A549 (cell line): Measurements from ENCODE around the gene SPSB1. TPM values are rescaled to one million over a fixed set of nuclear protein-coding genes. Genes with fewer than 3 reads are reported as not detected.

Experiments used
- ATAC-seq, 2 experiments: fragments of 200-7000 bp in 1 of 2; fragments of >200 bp in 1 of 2; cut with Nextera tagmentation in 1 of 2; cut with Tn5 transposase in 1 of 2; 3 replicates each; pipeline versions ENCODE4 v1.8.0 to v1.9.1; 2018 to 2020; ENCODE audit warnings: mild to moderate bottlenecking in 1 of 2, moderate library complexity in 1 of 2
- CTCF ChIA-PET: fragments of 300-600 bp; sonication (Branson Sonifier 250); formaldehyde crosslinking; extraction: SDS; loops from one replicate; lab custom pipeline; 2021; ENCODE audit warnings: antibody characterized with exemption, inconsistent platforms; lab: Yijun Ruan, JAX
- POLR2A ChIA-PET: fragments of 350-600 bp; formaldehyde crosslinking; extraction: SDS; loops from one replicate; lab custom pipeline; 2021; ENCODE audit warnings: antibody characterized with exemption, inconsistent platforms; lab: Yijun Ruan, JAX
- DNase-seq, 2 experiments: peaks; one replicate each; pipeline versions ENCODE4 v3.0.0 to v3.0.0-alpha.2; 2011 to 2016; ENCODE audit warnings: low read depth in 1 of 2, low spot score in 1 of 2
- FAIRE-seq: peaks from 2 replicates; lab custom pipeline; 2011; peaks lifted over from hg19 to GRCh38; lab: Jason Lieb, UNC
- H3K27ac ChIP-seq, 2 experiments: fragments of >200 bp; sonication (Bioruptor Twin); formaldehyde crosslinking; 3 replicates each; pipeline ENCODE4 v1.5.1; 2016 to 2017
- H3K4me1 ChIP-seq: fragments of >200 bp; sonication (Bioruptor Twin); formaldehyde crosslinking; 3 replicates; pipeline ENCODE4 v1.6.1; 2016
- H3K4me2 ChIP-seq: fragments of >200 bp; sonication (Bioruptor Twin); formaldehyde crosslinking; 3 replicates; pipeline ENCODE4 v1.6.1; 2016
- H3K4me3 ChIP-seq: fragments of >200 bp; sonication (Bioruptor Twin); formaldehyde crosslinking; 3 replicates; pipeline ENCODE4 v1.5.1; 2016
- H3K9me3 ChIP-seq: fragments of >200 bp; sonication (Bioruptor Twin); formaldehyde crosslinking; 3 replicates; pipeline ENCODE4 v1.6.1; 2016
- CBX2 ChIP-seq: fragments of 200-600 bp; sonication (generic); IDR thresholded peaks from 2 replicates; pipeline ENCODE4 v1.6.1; 2016; ENCODE audit warnings: low read depth, mild to moderate bottlenecking, borderline replicate concordance
- CEBPB ChIP-seq, 2 experiments: fragments of >200 bp in 1 of 2; sonication (Bioruptor Twin) in 1 of 2; formaldehyde crosslinking in 1 of 2; IDR thresholded peaks; 2 replicates each; pipeline ENCODE4 v1.6.1; 2012 to 2016
- EHF ChIP-seq: fragments of 250-450 bp; sonication (Bioruptor Pico); IDR thresholded peaks from 2 replicates; pipeline ENCODE4 v1.5.0; 2020; ENCODE audit warnings: mild to moderate bottlenecking
- GATA3 ChIP-seq: IDR thresholded peaks from 2 replicates; pipeline ENCODE4 v1.6.1; 2012; ENCODE audit warnings: borderline replicate concordance
- HOXB13 ChIP-seq: fragments of 250-450 bp; sonication (Bioruptor Pico); IDR thresholded peaks from 2 replicates; pipeline ENCODE4 v1.5.0; 2020; ENCODE audit warnings: low read depth, mild to moderate bottlenecking, moderate library complexity
- JUN ChIP-seq, 2 experiments: fragments of >200 bp; sonication (Bioruptor Twin); formaldehyde crosslinking; IDR thresholded peaks; 2 replicates in 1 of 2; 3 replicates in 1 of 2; pipeline ENCODE4 v1.6.1; 2016 to 2017
- KDM5A ChIP-seq: fragments of 200-600 bp; sonication (generic); IDR thresholded peaks from 2 replicates; pipeline ENCODE4 v1.6.1; 2016; ENCODE audit warnings: antibody characterized with exemption, mild to moderate bottlenecking
- MAFK ChIP-seq: fragments of 450-650 bp; IDR thresholded peaks from 2 replicates; pipeline ENCODE4 v1.6.1; 2014; ENCODE audit not compliant: partially characterized antibody
- POLR2AphosphoS2 ChIP-seq: conservative IDR thresholded peaks from 2 replicates; pipeline ENCODE4 v1.6.1; 2012; ENCODE audit warnings: low read length, improper control_type of control experiment, inconsistent platforms
- RAD21 ChIP-seq, 2 experiments: fragments of >200 bp in 1 of 2; sonication (Bioruptor Twin) in 1 of 2; formaldehyde crosslinking in 1 of 2; IDR thresholded peaks in 1 of 2; conservative IDR thresholded peaks in 1 of 2; 2 replicates in 1 of 2; 3 replicates in 1 of 2; pipeline ENCODE4 v1.6.1; 2012 to 2018; ENCODE audit warnings: inconsistent platforms in 1 of 2
- SREBF2 ChIP-seq: fragments of 450-650 bp; IDR thresholded peaks from 2 replicates; pipeline ENCODE4 v1.6.1; 2014; ENCODE audit warnings: mild to moderate bottlenecking, moderate library complexity
- TFCP2L1 ChIP-seq: fragments of 250-450 bp; sonication (Bioruptor Pico); IDR thresholded peaks from 2 replicates; pipeline ENCODE4 v1.5.0; 2021; ENCODE audit warnings: mild to moderate bottlenecking
- ZC3H11A ChIP-seq: fragments of 450-650 bp; IDR thresholded peaks from 2 replicates; pipeline ENCODE4 v1.6.1; 2014; ENCODE audit warnings: antibody characterized with exemption, mild to moderate bottlenecking
- ZSCAN20 ChIP-seq: fragments of 250-450 bp; sonication (Bioruptor Pico); IDR thresholded peaks from 2 replicates; pipeline ENCODE4 v1.8.0; 2022; ENCODE audit warnings: mild to moderate bottlenecking, moderate library complexity
- WGBS: methylation state at CpG from one replicate; pipeline ENCODE4 v1.1.6; 2017; ENCODE audit errors: missing lambda C conversion rate; 5-methylcytosine and 5-hydroxymethylcytosine counted together
- polyA plus RNA-seq, 4 experiments: library from polyadenylated mRNA; depleted of rRNA in 3 of 4; stranded (reverse); fragments of >200 nt; fragmentation: RNase III in 1 of 4; extraction: RNeasy Plus Mini Kit Qiagen cat#74134 plus additional on column Dnase treatment in 1 of 4; gene quantifications; 2 replicates in 3 of 4; 3 replicates in 1 of 4; pipeline ENCODE4 v1.2.3, GENCODE V29; 2011 to 2017
- TF ChIP-seq, protein P1 (sequence below): fragments of 450-650 bp; IDR thresholded peaks from 2 replicates; pipeline ENCODE4 v1.6.1; 2014; ENCODE audit warnings: antibody characterized with exemption
- TF ChIP-seq, protein P2 (sequence below): fragments of >200 bp; sonication (Bioruptor Twin); formaldehyde crosslinking; IDR thresholded peaks from 2 replicates; pipeline ENCODE4 v1.6.1; 2016
- TF ChIP-seq, protein P3 (sequence below): IDR thresholded peaks from 2 replicates; pipeline ENCODE4 v1.6.1; 2012
- TF ChIP-seq, protein P4 (sequence below): IDR thresholded peaks from 2 replicates; pipeline ENCODE4 v1.6.1; 2012; ENCODE audit warnings: low read depth, borderline replicate concordance

The SPSB1 gene
- polyA plus RNA-seq, 2 of the 4 experiments (the other 2 are of a cell fraction): 22.3 to 23.7 TPM

DNA sequence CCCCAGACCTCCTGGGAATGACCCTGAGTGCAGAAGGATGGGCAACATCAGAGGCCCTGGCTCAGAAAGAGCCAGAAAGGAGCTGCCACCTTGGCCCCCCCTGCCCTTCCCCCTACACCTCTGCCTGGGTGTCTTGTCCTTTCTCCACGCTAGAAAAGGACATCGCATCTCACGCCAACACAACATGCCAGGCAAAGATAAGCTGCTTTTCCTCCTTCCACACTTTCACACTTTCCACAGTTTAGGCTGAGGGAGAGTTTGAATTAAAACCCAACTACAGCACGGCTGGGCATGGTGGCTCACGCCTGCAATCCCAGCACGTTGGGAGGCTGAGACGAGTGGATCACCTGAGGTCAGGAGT is 109.5 kb downstream of the SPSB1 start:
- H3K4me2 ChIP-seq: peak overlapping the region; percentile 48
- FAIRE-seq (no peak), ATAC-seq (no peak), DNase-seq (no peak)
- WGBS: 92% methylated on average over 7 of the region's 7 CpGs
- H3K27ac ChIP-seq: peak overlapping the region; percentile 71 to 93
- H3K9me3 ChIP-seq: no peaks in the 10 kb centered on the region
- peaks cover 46% of the 10 kb centered on the region for H3K4me1 ChIP-seq
- CTCF ChIA-PET: interaction anchor here (0.9 kb wide), 1 partner anchor 135 kb away, joined by 3 read pairs; no protein-coding TSS in a partner anchor
- H3K4me3 ChIP-seq: no peak overlapping the region
- POLR2A ChIA-PET: interaction anchor here (1.7 kb wide), 1 partner anchor 11 kb away, joined by 6 read pairs; no protein-coding TSS in a partner anchor
- no peak for TF ChIP-seq ZC3H11A
- no peak for TF ChIP-seq SREBF2
- no peak for TF ChIP-seq HOXB13
- no peak for TF ChIP-seq CBX2
- TF ChIP-seq RAD21 (conservative IDR thresholded peaks at IDR 0.05 in 1 of 2, IDR thresholded peaks at IDR 0.05 in 1 of 2): no peak
- TF ChIP-seq, protein P1, sequence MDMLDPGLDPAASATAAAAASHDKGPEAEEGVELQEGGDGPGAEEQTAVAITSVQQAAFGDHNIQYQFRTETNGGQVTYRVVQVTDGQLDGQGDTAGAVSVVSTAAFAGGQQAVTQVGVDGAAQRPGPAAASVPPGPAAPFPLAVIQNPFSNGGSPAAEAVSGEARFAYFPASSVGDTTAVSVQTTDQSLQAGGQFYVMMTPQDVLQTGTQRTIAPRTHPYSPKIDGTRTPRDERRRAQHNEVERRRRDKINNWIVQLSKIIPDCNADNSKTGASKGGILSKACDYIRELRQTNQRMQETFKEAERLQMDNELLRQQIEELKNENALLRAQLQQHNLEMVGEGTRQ: no peak
- TF ChIP-seq GATA3: no peak
- TF ChIP-seq KDM5A: no peak
- TF ChIP-seq CEBPB (IDR thresholded peaks at IDR 0.05): no peak
- TF ChIP-seq, protein P2, sequence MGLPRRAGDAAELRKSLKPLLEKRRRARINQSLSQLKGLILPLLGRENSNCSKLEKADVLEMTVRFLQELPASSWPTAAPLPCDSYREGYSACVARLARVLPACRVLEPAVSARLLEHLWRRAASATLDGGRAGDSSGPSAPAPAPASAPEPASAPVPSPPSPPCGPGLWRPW: no peak
- TF ChIP-seq TFCP2L1: no peak
- TF ChIP-seq POLR2AphosphoS2: no peak

DNA sequence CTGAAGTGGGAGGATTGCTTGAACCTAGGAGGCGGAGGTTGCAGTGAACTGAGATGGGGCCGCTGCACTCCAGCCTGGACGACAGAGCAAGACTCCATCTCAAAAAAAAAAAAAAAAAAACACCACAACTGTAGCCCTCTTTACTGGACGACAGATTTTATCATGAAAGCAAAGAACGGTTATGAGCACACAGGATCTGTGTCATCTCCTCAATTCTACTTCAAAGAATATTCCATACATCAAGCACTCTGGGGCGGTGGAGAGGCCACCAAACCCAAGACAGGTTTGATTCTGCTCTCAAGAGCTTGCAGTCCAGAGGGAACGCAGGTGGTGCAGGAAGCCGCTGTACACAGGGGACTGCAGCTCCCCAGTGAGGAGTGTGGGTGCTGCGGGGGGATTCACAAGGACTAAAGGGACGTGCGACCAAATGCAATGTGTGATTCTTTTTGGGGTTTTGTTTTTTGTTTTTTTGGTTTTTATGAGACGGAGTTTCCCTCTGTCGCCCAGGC is 110.1 kb downstream of the SPSB1 start:
- no peak overlapping the region for H3K4me3 ChIP-seq
- peaks cover 44% of the 10 kb centered on the region for H3K4me1 ChIP-seq
- no peak for ATAC-seq
- no peak for DNase-seq
- peak overlapping the region; percentile 71 to 93 for H3K27ac ChIP-seq
- no peaks in the 10 kb centered on the region for H3K9me3 ChIP-seq
- WGBS: 93% methylated on average over 13 of the region's 13 CpGs
- ChIA-PET POLR2A (interaction anchor here (1.7 kb wide), 1 partner anchor 10 kb away, joined by 6 read pairs; no protein-coding TSS in a partner anchor), CTCF (interaction anchor here (0.6 to 0.9 kb wide), 3 partner anchors 10 to 136 kb away, joined by 3 read pairs; no protein-coding TSS in a partner anchor)
- TF ChIP-seq ZSCAN20 (CRISPR knock-in tag): no peak
- TF ChIP-seq, protein P3, sequence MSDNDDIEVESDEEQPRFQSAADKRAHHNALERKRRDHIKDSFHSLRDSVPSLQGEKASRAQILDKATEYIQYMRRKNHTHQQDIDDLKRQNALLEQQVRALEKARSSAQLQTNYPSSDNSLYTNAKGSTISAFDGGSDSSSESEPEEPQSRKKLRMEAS: no peak
- TF ChIP-seq MAFK: no peak
- no peak for FAIRE-seq
- no peak overlapping the region for H3K4me2 ChIP-seq

DNA sequence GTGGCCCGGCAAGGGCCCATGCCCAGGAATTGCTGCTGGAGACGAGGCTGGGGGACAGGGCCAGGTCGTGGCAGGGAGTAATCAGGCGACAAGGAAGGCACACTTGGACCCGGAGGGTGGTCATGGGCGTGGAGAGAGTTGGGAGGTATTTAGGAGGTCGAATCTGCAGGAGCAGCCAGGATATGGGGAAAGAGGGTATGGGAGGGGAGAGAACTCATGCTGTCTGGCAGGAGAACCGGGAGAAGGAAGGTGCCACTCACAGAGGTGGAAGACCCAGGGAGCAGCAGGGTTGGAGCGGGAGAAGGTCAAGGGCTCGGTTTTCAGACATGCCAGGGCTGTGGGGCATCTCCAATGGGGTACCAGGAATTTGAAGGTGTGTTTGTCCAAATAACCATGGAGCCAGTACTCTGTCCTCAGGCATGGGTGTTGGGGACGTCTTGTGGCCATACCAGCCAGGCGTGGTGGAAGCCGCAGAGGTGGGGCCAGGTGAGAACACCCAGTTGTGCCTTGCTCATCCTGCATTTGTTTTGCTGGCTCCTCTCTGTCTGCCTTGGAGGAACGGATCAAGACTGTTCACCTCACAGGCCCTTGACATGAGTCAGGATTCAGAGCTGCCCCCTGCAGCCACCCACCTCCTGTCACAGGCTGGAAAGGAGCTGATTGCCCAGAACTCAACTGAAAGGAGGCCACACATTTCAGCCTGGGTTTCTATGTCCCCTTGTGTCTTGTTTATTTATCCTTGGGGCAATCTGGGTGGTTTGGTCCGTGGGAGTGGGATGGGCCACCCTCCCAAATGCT is 111.6 kb downstream of the SPSB1 start:
- ATAC-seq: no peak
- Histone ChIP-seq H3K4me1 (peaks cover 33% of the 10 kb centered on the region), H3K4me2 (no peak overlapping the region), H3K4me3 (no peak overlapping the region)
- POLR2A ChIA-PET: no interaction called here
- TF ChIP-seq EHF (CRISPR knock-in tag) (no peak), JUN (IDR thresholded peaks at IDR 0.05) (no peak)
- TF ChIP-seq, protein P4, sequence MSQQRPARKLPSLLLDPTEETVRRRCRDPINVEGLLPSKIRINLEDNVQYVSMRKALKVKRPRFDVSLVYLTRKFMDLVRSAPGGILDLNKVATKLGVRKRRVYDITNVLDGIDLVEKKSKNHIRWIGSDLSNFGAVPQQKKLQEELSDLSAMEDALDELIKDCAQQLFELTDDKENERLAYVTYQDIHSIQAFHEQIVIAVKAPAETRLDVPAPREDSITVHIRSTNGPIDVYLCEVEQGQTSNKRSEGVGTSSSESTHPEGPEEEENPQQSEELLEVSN: no peak
- TF ChIP-seq, protein P2: no peak
- TF ChIP-seq, all 56 proteins: peak for 0
- Histone ChIP-seq H3K9me3 (no peaks in the 10 kb centered on the region), H3K27ac (peak overlapping the region; percentile 24 to 59; a peak in 2 of 6 replicates)
- WGBS: 73% methylated on average over 12 of the region's 15 CpGs
- DNase-seq: no peak
- CTCF ChIA-PET: interaction anchor here (1.3 kb wide), 1 partner anchor 115 kb away, joined by 3 read pairs; no protein-coding TSS in a partner anchor
- FAIRE-seq: no peak
